Kidney glomerular epithelial cell (primary cell): ENCODE measurements around the gene MID2.
"Not testable (repeated sequence)": the region's sequence is repeated elsewhere in the genome, so short reads cannot be mapped to it uniquely, and the experiment has no call there.

Source experiments
- DNase-seq: peaks from one replicate; lab custom pipeline; 2025; lab: John Stamatoyannopoulos, UW

MID2 gene

DNA sequence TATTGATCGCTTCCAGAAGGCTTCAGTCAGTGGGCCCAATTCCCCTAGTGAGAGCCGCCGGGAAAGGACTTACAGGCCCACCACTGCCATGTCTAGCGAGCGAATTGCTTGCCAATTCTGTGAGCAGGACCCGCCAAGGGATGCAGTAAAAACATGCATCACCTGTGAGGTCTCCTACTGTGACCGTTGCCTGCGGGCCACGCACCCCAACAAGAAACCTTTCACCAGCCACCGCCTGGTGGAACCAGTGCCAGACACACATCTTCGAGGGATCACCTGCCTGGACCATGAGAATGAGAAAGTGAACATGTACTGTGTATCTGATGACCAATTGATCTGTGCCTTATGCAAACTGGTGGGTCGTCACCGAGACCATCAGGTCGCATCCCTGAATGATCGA, 15.3 kb downstream of the MID2 start:
- no peak for DNase-seq

DNA sequence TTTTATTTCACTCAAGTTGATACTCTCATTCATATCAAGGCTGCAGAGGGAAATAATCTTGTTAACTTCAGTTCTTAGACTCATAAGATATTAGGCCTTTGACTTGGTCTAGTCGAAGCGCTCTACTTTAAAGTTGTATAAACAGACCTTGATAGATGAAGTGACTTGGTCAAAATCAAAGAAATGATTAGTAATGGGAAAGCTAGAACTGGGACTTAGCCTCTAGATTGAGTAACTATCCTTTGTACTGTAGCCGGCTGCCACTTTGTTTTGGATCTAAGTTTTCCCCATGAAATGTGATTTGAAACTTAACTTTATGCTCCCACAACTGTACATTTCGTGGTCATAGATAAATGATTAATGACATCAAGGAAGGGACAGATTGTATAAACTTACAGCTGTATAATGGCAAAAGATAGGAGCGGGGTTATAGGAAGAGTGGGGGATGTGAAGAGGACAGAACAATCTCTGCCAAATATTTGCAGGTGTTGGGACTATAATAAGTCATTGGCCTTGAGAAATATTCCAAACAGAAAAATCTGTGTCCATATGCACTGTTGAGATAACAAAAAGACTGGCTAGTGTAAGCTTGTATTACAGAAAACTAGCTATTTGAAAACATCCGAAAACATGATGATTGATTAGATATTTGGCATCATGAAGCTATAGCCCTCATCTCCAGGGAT, 17.2 kb downstream of the MID2 start:
- no peak for DNase-seq

DNA sequence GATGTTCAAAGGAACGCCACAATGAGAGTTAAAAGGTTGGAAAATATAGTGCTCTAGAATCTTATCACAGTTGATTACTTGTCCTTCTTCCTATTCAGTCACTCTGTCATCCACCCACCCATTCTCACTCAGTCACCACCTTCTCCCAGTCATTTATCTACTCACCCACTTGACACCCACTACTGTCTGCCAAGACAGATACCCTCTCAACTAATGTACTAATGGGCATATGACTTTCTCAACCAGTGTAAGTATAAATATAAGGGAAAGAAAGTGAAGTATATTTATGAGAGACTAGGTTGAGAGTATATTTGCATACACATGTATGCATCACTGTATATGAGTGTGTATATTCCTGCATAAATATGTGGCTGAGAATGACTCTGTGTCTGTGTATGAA, 20.0 kb downstream of the MID2 start:
- no peak for DNase-seq

DNA sequence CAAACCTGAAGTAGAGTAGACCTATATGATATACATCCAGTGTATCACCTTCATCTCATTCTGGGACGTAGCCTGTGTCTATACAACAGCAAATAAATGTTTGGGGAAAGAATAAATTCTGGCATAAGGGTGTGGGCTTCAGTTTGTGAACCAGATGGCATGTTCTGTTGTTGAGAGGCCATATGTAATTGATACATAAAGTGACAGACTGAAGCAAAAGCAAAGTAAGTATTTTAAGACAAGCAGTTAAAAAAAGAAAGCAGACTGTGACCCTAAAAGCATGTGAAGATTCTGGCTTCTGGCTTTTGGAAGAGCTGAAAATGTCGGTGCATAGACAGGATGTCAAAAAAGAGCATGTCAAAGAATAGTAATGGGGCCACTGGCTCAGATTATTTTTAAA, 22.9 kb downstream of the MID2 start:
- DNase-seq: no peak

DNA sequence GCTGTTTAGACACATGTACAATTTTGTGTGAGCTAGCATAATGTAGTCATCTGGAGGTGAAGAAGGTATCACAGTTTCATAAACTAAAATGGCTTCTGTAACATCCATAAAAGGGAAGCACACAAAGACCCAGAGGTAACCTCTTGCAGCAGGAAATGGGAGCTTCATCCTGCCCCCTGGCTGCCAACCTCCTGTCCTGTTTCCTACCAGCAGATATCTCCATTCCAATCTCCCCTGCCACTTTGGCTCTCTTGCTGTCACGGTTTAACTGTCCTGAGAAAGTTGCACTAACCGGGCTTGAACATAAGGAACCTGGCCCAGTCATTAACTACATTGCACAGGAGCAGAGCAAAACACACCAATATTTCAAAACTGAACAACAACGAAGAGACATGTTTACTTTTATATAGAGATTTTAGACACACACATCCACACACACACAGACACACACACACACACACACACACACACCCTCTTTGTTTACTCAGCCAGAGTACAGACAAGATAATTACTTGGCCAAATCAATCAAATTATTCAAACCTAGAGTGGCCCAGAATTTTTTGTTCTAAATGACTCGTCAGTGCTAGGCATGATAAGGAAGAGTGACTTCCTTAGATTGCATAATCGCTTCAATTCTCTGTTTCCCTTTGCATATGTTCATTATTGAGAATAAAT, 24.2 kb downstream of the MID2 start:
- no peak for DNase-seq

DNA sequence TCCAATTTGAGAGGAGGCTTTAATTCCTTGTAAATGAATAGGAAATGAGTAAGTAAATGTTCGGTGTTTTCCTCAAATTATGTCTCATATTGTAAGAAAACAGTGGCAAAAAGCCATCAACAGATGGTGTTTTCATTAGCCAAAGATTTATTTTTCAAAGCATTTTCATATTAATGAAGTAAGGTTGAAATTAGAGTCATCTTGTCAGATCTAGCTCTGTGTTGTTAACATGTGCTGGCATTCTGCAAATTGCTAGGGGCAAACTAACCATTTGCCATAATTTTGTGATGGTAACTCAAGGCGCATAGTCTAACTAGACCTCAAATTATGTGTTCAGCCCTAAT, 24.7 kb downstream of the MID2 start:
- no peak for DNase-seq

DNA sequence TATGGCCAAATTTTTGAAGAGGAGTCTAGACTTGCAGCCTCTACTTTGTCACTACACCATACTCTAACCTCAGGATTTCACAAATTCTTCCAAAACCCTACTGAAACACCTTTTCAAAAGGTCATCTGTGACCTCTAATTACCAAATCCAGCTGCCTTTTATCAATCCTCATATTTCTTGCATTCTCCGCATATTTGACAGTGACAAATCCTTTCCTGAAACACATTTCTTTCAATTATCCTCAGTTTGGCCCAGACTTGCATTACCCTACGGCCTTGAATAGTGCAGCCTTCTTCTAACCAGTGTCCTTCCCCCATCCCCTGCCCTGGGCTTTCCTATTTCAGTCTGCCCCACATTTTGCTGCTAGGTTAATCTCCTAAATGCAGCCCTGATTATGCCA, 25.5 kb downstream of the MID2 start:
- DNase-seq: no peak

DNA sequence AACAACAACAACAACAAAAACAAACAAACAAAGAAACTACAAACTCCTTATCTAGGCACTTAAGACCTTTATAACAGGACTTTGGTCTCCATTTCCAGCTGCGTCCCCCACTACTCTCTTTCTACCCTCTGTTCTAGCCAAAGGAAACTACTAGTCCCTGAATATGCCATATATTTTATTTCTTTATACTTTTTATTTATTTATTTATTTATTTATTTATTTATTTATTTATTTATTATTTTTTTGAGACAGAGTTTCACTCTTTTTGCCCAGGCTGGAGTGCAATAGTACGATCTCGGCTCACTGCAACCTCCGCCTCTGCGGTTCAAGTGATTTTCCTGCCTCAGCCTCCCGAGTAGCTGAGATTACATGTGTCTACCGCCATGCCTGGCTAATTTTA, 26.0 kb downstream of the MID2 start:
- DNase-seq: not testable (repeated sequence)

DNA sequence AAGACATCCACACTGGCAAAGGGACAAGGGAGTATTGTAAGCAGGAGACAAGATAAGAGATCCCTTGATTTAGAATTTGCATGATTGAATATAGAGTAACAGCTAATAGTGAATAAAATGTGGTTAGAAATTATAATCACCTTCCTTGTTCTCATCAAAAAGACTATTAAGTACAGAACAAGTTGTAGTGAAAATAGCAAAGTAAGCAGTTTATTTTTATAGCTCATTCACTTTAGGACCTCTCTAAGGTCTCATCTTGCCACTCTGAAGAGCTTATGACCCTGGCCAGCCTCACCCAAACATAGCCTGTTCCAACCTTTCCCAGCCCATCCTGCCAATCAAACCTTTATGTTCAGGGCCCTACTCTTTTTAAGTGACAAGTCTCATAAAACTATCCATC, 30.6 kb downstream of the MID2 start:
- no peak for DNase-seq

DNA sequence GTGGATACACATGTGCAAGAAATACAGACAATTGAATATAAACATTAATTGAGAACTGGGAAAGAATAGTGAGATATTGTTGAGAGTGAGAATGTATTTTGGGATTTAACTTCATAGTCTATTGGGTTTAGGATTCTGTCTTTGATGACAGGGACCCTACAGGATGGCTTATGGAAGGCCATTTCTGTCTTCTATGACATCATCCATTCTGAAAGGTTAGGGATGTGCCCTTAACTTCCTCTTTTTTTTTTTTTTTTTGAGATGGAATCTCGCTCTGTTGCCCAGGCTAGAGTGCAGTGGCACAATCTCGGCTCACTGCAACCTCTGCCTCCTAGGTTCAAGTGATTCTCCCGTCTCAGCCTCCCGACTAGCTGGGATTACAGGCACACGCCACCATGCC, 31.4 kb downstream of the MID2 start:
- DNase-seq: not testable (repeated sequence)

DNA sequence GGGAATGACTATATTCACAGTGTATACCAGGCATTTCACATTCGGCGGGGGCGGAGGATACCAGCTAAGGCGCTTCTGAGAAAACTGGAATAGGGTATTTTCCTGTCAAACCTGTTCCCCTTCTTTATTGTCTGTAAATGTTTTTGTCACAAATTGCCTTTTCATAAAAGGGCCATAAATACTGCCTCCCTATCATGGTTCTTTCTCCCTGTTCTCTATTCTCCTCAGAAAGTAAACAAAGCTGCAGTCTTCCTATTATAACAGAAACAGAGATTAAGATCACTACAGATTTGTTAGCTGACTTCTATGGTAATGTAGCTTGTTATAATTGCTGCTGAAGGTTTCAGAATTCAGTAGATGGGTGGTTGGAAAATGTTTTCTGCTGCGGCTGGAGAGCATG, 32.2 kb downstream of the MID2 start:
- no peak for DNase-seq

DNA sequence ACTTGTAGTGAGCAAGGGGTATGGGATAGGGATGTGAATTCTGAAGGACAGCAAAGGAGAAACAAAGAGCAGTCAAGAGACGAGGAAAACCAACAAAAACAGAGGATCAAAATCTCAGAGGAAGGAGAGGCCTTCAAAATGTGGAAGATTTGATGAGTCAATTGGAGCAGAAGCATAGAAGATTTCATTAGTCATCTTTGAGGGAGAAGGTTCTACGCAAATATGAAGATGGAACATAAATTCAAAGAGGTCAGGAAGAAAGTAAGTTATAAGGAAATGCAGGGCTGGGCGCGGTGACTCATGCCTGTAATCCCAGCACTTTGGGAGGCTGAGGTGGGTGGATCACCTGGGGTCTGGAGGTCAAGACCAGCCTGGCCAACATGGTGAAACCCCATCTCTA, 35.4 kb downstream of the MID2 start:
- DNase-seq: no peak

DNA sequence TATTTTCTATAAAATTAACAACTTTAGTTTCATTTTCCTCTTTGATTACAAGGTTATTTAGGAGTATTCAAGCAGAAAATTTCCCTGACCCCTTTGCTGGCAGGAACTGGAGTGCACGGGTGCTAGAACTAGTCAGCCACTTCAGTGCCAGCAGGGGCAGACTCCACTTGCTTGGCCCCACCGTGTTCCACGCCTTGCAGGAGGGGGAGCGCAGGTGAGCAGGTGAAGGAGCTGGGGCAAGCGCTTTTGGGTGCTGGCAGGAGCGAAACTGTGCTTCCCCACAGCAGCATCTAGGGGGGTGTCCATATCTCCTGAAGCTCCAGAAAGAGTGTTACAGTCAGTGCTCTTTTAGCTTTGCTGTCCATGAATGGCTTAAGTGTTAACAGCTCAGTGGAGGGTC, 45.5 kb downstream of the MID2 start:
- DNase-seq: no peak

DNA sequence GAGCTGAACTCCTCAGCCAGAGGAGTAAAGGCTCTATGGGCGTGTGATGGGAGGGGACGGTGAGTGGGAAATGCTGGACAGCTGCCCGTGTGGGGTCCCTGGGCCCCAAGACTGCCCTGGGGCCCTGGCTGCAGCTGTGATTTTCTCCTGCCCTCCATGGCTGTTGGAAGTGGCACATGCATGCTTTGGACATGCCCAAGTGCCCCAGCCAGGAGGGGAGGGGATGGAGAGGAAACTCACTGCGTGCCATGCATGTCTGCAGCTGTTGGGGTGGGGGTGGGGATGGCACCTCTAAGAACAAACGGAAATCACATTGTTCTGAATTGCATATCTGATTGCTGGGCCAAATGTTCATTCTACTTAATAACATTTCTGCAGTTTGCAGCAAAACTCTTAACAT, 52.4 kb downstream of the MID2 start:
- no peak for DNase-seq

DNA sequence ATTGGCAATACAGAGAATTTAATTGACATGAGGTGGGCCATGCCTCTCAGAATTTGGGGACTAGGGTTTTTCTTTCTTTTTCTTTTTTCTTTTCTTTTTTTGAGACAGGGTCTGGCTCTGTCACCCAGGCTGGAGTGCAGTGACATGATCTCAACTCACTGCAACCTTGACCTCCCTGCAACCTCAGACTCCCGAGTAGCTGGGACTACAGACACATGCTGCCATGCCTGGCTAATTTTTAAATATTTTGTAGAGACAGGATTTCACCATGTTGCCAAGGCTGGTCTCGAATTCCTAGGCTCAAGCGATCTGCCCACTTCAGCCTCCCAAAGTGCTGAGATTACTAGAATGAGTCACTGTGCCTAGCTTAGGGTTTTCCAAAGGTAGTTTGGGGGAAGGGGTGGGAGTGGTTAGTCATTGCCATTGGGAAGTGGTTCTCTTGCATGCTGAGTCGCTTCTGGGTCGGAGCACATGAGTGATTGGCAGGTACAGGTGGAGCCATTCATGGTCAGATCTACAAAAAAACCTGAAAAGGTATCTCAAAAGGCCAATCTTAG, 54.5 kb downstream of the MID2 start:
- DNase-seq: peak; percentile 27

DNA sequence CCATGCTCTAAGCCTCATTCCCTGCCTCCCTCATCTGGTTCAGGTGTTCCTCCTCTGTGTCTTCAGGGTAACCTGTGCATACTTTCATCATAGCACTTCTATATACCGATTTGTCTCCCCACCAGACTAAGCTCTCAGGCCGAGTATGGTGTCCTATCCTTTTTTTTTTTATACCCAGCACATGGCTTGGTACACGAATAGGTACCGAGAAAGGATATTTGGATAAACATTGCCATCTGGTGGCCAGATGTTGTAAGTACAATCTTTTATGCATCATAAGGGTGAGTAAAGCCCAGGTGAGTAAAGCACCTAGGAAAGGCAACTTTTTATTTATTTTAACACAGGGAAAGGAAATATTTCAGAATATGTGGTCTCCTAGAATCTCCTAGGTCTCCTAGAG, 68.4 kb downstream of the MID2 start:
- no peak for DNase-seq

DNA sequence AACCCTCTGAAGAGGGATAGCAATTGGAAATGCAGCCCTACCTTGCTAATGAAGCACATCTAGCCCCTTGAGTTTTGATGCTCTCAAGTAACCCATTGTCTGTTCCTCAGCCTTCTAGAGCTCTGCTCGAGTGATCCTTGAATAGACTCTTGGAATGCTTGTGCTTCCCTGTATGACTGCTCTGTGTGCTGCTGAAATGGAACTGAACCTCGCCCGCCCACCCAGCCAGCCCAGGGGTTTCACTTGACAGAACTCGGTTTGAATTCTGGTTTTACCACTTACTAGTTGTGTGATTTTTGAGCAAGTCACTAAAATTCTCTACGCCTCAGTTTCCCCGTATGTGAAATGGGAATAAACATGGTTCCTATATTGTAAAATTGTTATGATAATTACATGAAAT, 77.1 kb downstream of the MID2 start:
- DNase-seq: no peak

DNA sequence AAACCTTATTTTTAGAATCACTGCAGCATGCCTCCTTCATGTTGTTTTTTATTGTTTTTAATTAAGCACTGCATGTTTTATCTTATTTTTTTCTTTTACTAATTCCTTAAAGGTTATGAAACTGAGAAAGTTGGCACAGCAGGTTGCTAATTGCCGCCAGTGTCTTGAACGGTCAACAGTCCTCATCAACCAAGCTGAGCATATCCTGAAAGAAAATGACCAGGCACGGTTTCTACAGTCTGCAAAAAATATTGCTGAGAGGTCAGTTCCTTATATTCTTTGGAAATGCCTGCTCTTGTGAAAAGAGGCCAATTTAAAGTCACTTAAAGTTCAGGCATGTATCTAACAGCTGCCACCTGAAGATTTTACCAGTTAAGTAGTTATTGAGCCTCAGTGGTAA, 79.7 kb downstream of the MID2 start:
- DNase-seq: no peak

DNA sequence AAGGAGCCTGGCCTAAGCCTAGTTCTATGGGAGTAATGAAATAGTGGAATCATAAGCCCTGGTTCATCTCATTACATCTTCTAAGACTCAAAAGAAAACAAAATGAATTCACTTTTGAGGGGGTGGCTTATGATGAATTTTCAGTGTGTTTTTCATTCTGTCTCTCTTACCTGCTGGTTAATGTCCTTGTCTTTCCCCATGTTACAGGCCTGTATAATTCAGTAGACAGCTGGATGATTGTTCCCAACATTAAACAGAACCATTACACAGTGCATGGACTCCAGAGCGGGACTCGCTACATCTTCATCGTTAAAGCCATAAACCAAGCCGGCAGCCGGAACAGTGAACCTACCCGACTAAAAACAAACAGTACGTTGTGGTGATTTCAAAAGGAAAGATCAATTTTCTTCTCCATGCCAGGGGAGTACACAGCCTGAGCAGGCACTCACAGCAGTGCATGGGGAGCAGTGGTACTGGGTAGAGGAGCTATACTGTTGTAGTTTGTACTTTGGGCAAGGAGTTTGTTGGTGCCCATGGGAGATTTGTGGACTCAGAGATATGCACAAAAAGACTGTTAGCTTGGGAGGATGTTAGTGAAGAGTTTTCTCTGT, 98.6 kb downstream of the MID2 start:
- DNase-seq: no peak

DNA sequence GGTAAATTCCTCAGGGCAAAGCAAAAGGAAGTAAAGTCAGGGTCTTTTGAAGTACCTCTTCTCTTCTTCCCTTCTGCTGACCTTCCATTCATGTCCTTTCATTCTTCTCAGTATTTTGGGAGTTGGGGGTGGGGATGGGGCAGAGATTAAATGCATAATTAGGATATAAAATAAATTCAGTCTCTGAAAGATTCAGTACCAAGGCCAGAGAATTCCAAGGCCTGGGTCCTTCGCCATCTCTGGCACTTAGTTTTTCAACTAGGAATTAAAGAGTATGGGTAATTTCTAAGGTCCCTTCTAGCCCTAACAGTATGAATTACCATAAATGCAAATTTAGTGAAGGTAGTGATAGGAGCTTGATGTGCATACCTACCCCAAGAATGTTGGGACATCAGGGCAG, 108.6 kb downstream of the MID2 start:
- DNase-seq: no peak

DNA sequence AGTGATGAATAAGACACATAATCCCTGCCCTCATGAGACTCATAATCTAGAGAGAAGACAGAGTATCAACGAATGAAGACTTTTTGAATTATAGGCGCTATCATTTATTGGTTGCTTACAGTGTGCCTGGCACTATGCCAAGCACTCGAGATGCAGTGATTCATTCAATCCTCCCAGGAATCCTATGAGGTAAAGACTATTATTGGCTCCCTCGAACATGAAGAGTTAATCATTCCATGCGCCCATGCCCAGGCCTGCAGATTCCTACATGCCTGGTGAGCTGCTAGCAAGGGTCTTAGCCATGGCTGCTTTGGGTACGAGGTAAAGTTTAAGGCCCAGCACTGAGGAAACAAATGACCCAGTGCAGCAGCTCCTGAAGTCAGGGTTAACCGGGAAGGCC, 109.5 kb downstream of the MID2 start:
- peak; percentile 11 for DNase-seq

DNA sequence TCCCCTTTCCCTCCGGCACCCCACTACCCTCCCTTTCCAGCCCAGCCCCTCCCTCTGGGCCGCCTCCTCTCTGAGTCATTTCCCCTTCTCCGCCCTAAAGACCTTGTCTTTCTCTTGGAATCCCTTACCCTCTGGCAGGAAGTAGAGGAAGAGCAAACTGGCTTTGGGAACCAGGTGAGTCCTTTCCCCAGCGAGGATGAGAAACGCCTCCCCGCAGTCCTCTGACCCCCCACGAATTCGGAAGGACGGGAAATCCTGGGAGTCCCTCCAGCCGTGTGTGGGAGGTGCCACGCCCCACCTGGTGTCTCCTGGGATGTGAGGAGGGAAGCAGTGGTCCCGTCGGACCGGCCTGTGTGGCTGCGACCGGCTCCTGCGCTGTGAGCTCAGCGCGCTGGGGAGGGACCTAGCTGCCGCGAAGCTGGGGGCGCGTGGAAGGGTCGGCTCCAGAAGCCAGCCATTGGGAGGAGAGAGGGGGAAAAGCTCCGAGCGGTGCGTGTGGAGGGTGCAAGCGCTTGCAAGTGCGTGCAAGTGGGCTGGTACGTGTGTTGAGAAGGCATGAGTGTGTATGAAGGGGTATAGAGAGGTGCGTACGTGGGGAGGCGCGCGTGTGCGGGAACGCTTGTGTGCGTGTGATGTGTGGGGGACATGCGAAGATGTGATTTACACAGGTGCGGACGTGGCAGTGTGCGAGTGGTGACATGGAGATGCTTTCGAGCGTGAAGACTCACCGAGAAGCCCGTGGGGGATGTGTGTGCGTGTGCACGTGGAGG, 110.2 kb downstream of the MID2 start:
- peak; percentile 5 for DNase-seq

DNA sequence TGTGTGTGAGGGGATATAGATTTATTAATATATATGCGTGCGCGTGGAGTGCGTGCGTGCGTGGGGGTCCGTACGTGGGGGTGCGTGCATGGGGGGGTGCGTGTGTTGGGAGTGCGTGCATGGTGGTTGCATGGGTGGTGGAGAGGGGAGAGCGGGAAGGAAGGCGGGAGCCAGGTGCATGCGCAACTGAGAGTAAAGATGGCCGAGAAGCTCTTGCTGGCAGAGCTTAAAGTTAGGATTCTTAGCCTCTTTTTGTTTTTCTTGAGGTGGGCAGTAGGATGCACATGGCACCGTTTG, 110.7 kb downstream of the MID2 start:
- no peak for DNase-seq
